ENCODE data around the gene DIS3L. TPM values are rescaled to one million over a fixed set of nuclear protein-coding genes. Genes with fewer than 3 reads are reported as not detected.

DIS3L gene
- total and polyA plus RNA-seq, 2 of the 4 experiments (the other 2 are of a cell fraction) = 5.1 to 14.5 TPM

- Histone ChIP-seq H3K9ac (ENCODE audit: low read depth, low read length) (no peak overlapping the region), H3K56ac (ENCODE audit: extremely low read depth, insufficient read depth, low read length) (no peak overlapping the region), H2AK9ac (replicated peaks; ENCODE audit: low read depth, low read length, poor library complexity) (no peak overlapping the region), H2BK120ac (ENCODE audit: low read depth, low read length) (no peak overlapping the region), H3K36me3 (ENCODE audit: control insufficient read depth, insufficient read depth, low read length) (no peaks in the 10 kb centered on the region; the same call in 1 of the 2 replicates), H2BK20ac (ENCODE audit: low read depth, low read length) (no peak overlapping the region), H3K14ac (replicated peaks; ENCODE audit: low read depth, low read length) (no peak overlapping the region), H3K9me3 (ENCODE audit: control insufficient read depth, insufficient read depth, low read length) (no peaks in the 10 kb centered on the region), H3K4me1 (ENCODE audit: control insufficient read depth, insufficient read depth, low read length) (peaks cover 8% of the 10 kb centered on the region), H2BK15ac (ENCODE audit: low read depth, low read length) (no peak overlapping the region), H2BK5ac (ENCODE audit: low read depth, low read length, poor library complexity, severe bottlenecking) (peak overlapping the region; percentile 1), H4K8ac (ENCODE audit: low read depth in 2 of 2, low read length in 2 of 2) (no peak overlapping the region), H3K4ac (ENCODE audit: low read depth, low read length) (no peak overlapping the region), H4K20me1 (ENCODE audit: insufficient read depth, low read length) (no peaks in the 10 kb centered on the region), H3K18ac (ENCODE audit: low read depth, low read length) (no peak overlapping the region), H4K91ac (ENCODE audit: insufficient read depth, low read depth, low read length) (no peak overlapping the region), H3K9me1 (ENCODE audit: insufficient read depth, low read length) (peaks cover 3% of the 10 kb centered on the region; the same call in 1 of the 2 replicates), H3K27me3 (ENCODE audit: control insufficient read depth, insufficient read depth, low read length) (no peaks in the 10 kb centered on the region; the same call in 1 of the 2 replicates), H3K4me3 (ENCODE audit: insufficient read depth, low read depth, low read length) (no peak overlapping the region), H2AFZ (replicated peaks; ENCODE audit: low read length, poor library complexity) (no peak overlapping the region), H3K4me2 (ENCODE audit: low read depth, low read length) (peak overlapping the region; percentile 86), H2AK5ac (ENCODE audit: low read depth, low read length) (no peak overlapping the region), H3K23ac (ENCODE audit: low read depth, low read length) (peak overlapping the region; percentile 18; the same call in 1 of the 2 replicates), H3K27ac (ENCODE audit: insufficient read depth, low read length) (no peak overlapping the region), H4K5ac (ENCODE audit: low read depth, low read length) (no peak overlapping the region), H3K79me1 (ENCODE audit: low read depth in 1 of 2, low read length in 2 of 2) (peaks cover 0 to 23% of the 10 kb centered on the region in 2 experiments; a peak in 1 of 4 replicates)
- no peak for ATAC-seq (ENCODE audit: low read depth)
- dilution Hi-C loops (cut with HindIII; ENCODE audit: low sequenced_read_pairs, unreplicated experiment) = no loop called here
- ChIA-PET POLR2A (ENCODE audit: unreplicated experiment) (interaction anchor here (0.6 kb wide), 1 partner anchor 62 kb away, joined by 6 read pairs; the partner anchor contains the start of gene TIPIN), CTCF (no interaction called here)
- in situ Hi-C loops (cut with MboI; ENCODE audit: low sequenced_read_pairs) = loop anchor here (25.0 kb wide), 1 partner anchor 683 kb away; the partner anchor contains the start of genes INTS14 and SLC24A1
- BruUV-seq (replicated peaks) = no TSS peak
- intact Hi-C loops (cut with micrococcal nuclease) = no loop called here
- DNase-seq = peak; percentile 55
- no peak for TF ChIP-seq SMC3 (IDR thresholded peaks at IDR 0.05; ENCODE audit: low read depth, low read length)
- TF ChIP-seq CEBPB (IDR thresholded peaks at IDR 0.05; ENCODE audit: low read depth, low read length) = no peak
- TF ChIP-seq CHD1 (IDR thresholded peaks at IDR 0.05; ENCODE audit: low read depth, low read length) = no peak
- TF ChIP-seq MAZ (IDR thresholded peaks at IDR 0.05; ENCODE audit: borderline replicate concordance, low read depth, low read length) = no peak
- TF ChIP-seq CTCF (conservative IDR thresholded peaks at IDR 0.05; ENCODE audit: low read depth, low read length) = no peak
- TF ChIP-seq RCOR1 (IDR thresholded peaks at IDR 0.05; ENCODE audit: insufficient replicate concordance, low read length) = no peak
- TF ChIP-seq POLR2A (IDR thresholded peaks at IDR 0.05; ENCODE audit: low read depth, low read length) = no peak
- TF ChIP-seq MXI1 (IDR thresholded peaks at IDR 0.05; ENCODE audit: borderline replicate concordance, low read depth, low read length) = no peak
- TF ChIP-seq USF2 (IDR thresholded peaks at IDR 0.05; ENCODE audit: low read depth, low read length) = no peak
- no peak for TF ChIP-seq BHLHE40 (IDR thresholded peaks at IDR 0.05; ENCODE audit: low read depth, low read length)
- no peak for TF ChIP-seq RAD21 (IDR thresholded peaks at IDR 0.05; ENCODE audit: low read length)
- TF ChIP-seq RFX5 (IDR thresholded peaks at IDR 0.05; ENCODE audit: low read depth, low read length) = no peak
- TF ChIP-seq ELK1 (IDR thresholded peaks at IDR 0.05; ENCODE audit: borderline replicate concordance, low read depth, low read length) = no peak
- TF ChIP-seq MAFK (IDR thresholded peaks at IDR 0.05; ENCODE audit: low read depth, low read length) = no peak
- TF ChIP-seq FOS (IDR thresholded peaks at IDR 0.05; ENCODE audit: low read depth, low read length) = no peak
- no peak for TF ChIP-seq NFE2L2 (IDR thresholded peaks at IDR 0.05; ENCODE audit: low read depth, low read length)
- WGBS, 2 experiments (ENCODE audit: extremely low coverage in 2 of 2, insufficient read length in 1 of 2) = no CpG with 5 or more reads among the region's 3 CpGs
These were observed 1.5 kb downstream of the DIS3L start for GRCh38 chr15:66294932-66295235.

Measured in IMR-90 (cell line).